Keratinocyte (primary cell): ENCODE measurements around the gene SLC7A14. TPM values are rescaled to one million over a fixed set of nuclear protein-coding genes. Genes with fewer than 3 reads are reported as not detected.

Experiments
- DNase-seq: peaks from one replicate; pipeline ENCODE4 v3.0.0-alpha.2; 2011; ENCODE audit warnings: low read depth, missing footprints, low spot score
- FAIRE-seq: peaks from 2 replicates; lab custom pipeline; 2011; peaks lifted over from hg19 to GRCh38; lab: Jason Lieb, UNC
- H2AFZ ChIP-seq: 2 replicates; pipeline ENCODE4 v1.6.0; 2012; ENCODE audit warnings: low read length, control low read depth, inconsistent platforms; ENCODE audit not compliant: control insufficient read depth
- H3K27ac ChIP-seq: 2 replicates; pipeline ENCODE4 v1.5.1; 2011; ENCODE audit warnings: low read length; ENCODE audit not compliant: control insufficient read depth, insufficient read depth
- H3K27me3 ChIP-seq: 3 replicates; pipeline ENCODE4 v1.6.0; 2011; ENCODE audit warnings: low read length; ENCODE audit not compliant: control insufficient read depth, insufficient read depth; ENCODE audit errors: extremely low read depth
- H3K36me3 ChIP-seq, 2 experiments: 2 replicates in 1 of 2; 3 replicates in 1 of 2; pipeline ENCODE4 v1.5.1; 2011; ENCODE audit warnings: low read length in 2 of 2, mild to moderate bottlenecking in 1 of 2; ENCODE audit not compliant: control insufficient read depth in 2 of 2, insufficient read depth in 2 of 2; ENCODE audit errors: extremely low read depth in 1 of 2
- H3K4me1 ChIP-seq: 3 replicates; pipeline ENCODE4 v1.5.1; 2011; ENCODE audit warnings: low read length; ENCODE audit not compliant: control insufficient read depth, insufficient read depth; ENCODE audit errors: extremely low read depth
- H3K4me2 ChIP-seq: 3 replicates; pipeline ENCODE4 v1.6.0; 2011; ENCODE audit warnings: low read depth, low read length; ENCODE audit not compliant: control insufficient read depth, insufficient read depth; ENCODE audit errors: extremely low read depth
- H3K4me3 ChIP-seq, 3 experiments: fragments of 200-600 bp in 1 of 3; sonication (generic) in 1 of 3; 2 replicates in 2 of 3; 3 replicates in 1 of 3; pipeline ENCODE4 v1.5.1; 2011 to 2016; ENCODE audit warnings: low read length in 3 of 3, mild to moderate bottlenecking in 3 of 3, control low read depth in 2 of 3, inconsistent platforms in 1 of 3, low read depth in 1 of 3, mixed read lengths in 1 of 3, mixed run types in 1 of 3, moderate library complexity in 1 of 3; ENCODE audit not compliant: control insufficient read depth in 2 of 3, insufficient read depth in 2 of 3; ENCODE audit errors: extremely low read depth in 1 of 3
- H3K79me2 ChIP-seq: 2 replicates; pipeline ENCODE4 v1.6.0; 2012; ENCODE audit warnings: low read length; ENCODE audit not compliant: control insufficient read depth, insufficient read depth
- H3K9ac ChIP-seq: 3 replicates; pipeline ENCODE4 v1.6.0; 2011; ENCODE audit warnings: low read length; ENCODE audit not compliant: control insufficient read depth, insufficient read depth; ENCODE audit errors: extremely low read depth
- H3K9me1 ChIP-seq: 3 replicates; pipeline ENCODE4 v1.6.0; 2011; ENCODE audit warnings: low read length; ENCODE audit not compliant: control insufficient read depth, insufficient read depth; ENCODE audit errors: extremely low read depth
- H3K9me3 ChIP-seq: 2 replicates; pipeline ENCODE4 v1.5.1; 2012; ENCODE audit warnings: low read depth, low read length; ENCODE audit not compliant: control insufficient read depth
- H4K20me1 ChIP-seq: 3 replicates; pipeline ENCODE4 v1.6.0; 2011; ENCODE audit warnings: low read length; ENCODE audit not compliant: control insufficient read depth, insufficient read depth; ENCODE audit errors: extremely low read depth
- CTCF ChIP-seq, 3 experiments: IDR thresholded peaks in 1 of 3; conservative IDR thresholded peaks in 1 of 3; optimal IDR thresholded peaks in 1 of 3; 2 replicates in 2 of 3; 3 replicates in 1 of 3; pipeline versions ENCODE3 to v1.5.1; 2011; ENCODE audit warnings: low read length in 3 of 3, mild to moderate bottlenecking in 3 of 3, moderate library complexity in 2 of 3, control low read depth in 1 of 3, inconsistent platforms in 1 of 3; ENCODE audit not compliant: insufficient read depth in 2 of 3; ENCODE audit errors: extremely low read depth in 1 of 3
- EZH2 ChIP-seq: IDR thresholded peaks from one replicate; pipeline ENCODE4 v1.6.1; 2012; ENCODE audit warnings: inconsistent platforms, mild to moderate bottlenecking, low read length, moderate library complexity
- dilution Hi-C: fragments of 300-500 bp; cut with MboI; formaldehyde crosslinking; loops from one replicate; pipeline ENCODE4 v1.7.0; 2020; ENCODE audit warnings: low sequenced_read_pairs; ENCODE audit not compliant: extremely low pct_ligation_motif_present
- polyA plus RNA-seq, 5 experiments: library from polyadenylated mRNA; depleted of rRNA in 3 of 5; stranded (reverse) in 3 of 5; stranded (forward) in 1 of 5; unstranded in 1 of 5; fragments of >200 nt; gene quantifications; 1 replicate in 1 of 5; 2 replicates in 3 of 5; 3 replicates in 1 of 5; pipeline versions ENCODE4 v1.2.1 to v1.2.3, GENCODE V29; 2011 to 2012; ENCODE audit warnings: missing spikeins in 2 of 5, low read depth in 1 of 5, low replicate concordance in 1 of 5

Gene SLC7A14
- polyA plus RNA-seq, 1 donor (not counting 4 experiments of a cell fraction or from before 2014, with no cell fraction given) = not detected

- TF ChIP-seq CTCF (optimal IDR thresholded peaks at IDR 0.05 in 1 of 3, IDR thresholded peaks at IDR 0.05 in 1 of 3, conservative IDR thresholded peaks at IDR 0.05 in 1 of 3; ENCODE audit: extremely low read depth in 1 of 3, insufficient read depth in 2 of 3, low read length in 3 of 3) = no peak
- no peak for TF ChIP-seq EZH2
- no peak overlapping the region for H3K4me3 ChIP-seq
- H3K79me2 ChIP-seq = no peaks in the 10 kb centered on the region
- H3K9me1 ChIP-seq = no peaks in the 10 kb centered on the region
- no peak overlapping the region for H3K27ac ChIP-seq
- FAIRE-seq (no peak), DNase-seq (no peak)
- H4K20me1 ChIP-seq = no peaks in the 10 kb centered on the region
- H3K9ac ChIP-seq = no peak overlapping the region
- dilution Hi-C loops = no loop called here
- H2AFZ ChIP-seq = no peak overlapping the region
- H3K27me3 ChIP-seq = no peaks in the 10 kb centered on the region
- no peaks in the 10 kb centered on the region for H3K9me3 ChIP-seq
- no peaks in the 10 kb centered on the region for H3K36me3 ChIP-seq
- H3K4me2 ChIP-seq = no peak overlapping the region
- H3K4me1 ChIP-seq = no peaks in the 10 kb centered on the region
Observed at GRCh38 chr3:170598091-170598502, 12.2 kb upstream of the SLC7A14 start.

GRCh38 chr3:170594528-170594927 is 8.7 kb upstream of the SLC7A14 start:
- no peak for FAIRE-seq
- dilution Hi-C loops = no loop called here
- TF ChIP-seq EZH2 (no peak), CTCF (optimal IDR thresholded peaks at IDR 0.05 in 1 of 3, IDR thresholded peaks at IDR 0.05 in 1 of 3, conservative IDR thresholded peaks at IDR 0.05 in 1 of 3; ENCODE audit: extremely low read depth in 1 of 3, insufficient read depth in 2 of 3, low read length in 3 of 3) (no peak)
- Histone ChIP-seq H2AFZ (no peak overlapping the region), H3K9me3 (no peaks in the 10 kb centered on the region), H3K4me3 (no peak overlapping the region), H3K4me1 (no peaks in the 10 kb centered on the region), H3K9ac (no peak overlapping the region), H4K20me1 (no peaks in the 10 kb centered on the region), H3K9me1 (no peaks in the 10 kb centered on the region), H3K27ac (no peak overlapping the region), H3K79me2 (no peaks in the 10 kb centered on the region), H3K4me2 (no peak overlapping the region), H3K27me3 (no peaks in the 10 kb centered on the region), H3K36me3 (no peaks in the 10 kb centered on the region)
- DNase-seq = no peak
